OCI-LY1 (cell line): Measurements from ENCODE around the gene UBAP1.

Source experiments
- H2AFZ ChIP-seq: fragments of 200-600 bp; sonication (generic), shearing (Covaris generic); 2 replicates; pipeline ENCODE4 v1.6.0; 2014; ENCODE audit warnings: antibody characterized with exemption, mild to moderate bottlenecking, low read length
- H3F3A ChIP-seq: fragments of 200-600 bp; sonication (generic), shearing (Covaris generic); 2 replicates; pipeline ENCODE4 v1.6.0; 2014; ENCODE audit warnings: mild to moderate bottlenecking, antibody characterized with exemption, low read length, moderate library complexity; ENCODE audit not compliant: insufficient read depth
- H3K27ac ChIP-seq: fragments of 200-600 bp; sonication (generic); 2 replicates; pipeline ENCODE4 v1.5.1; 2014; ENCODE audit warnings: low read length, mixed run types, mild to moderate bottlenecking, low read depth; ENCODE audit not compliant: poor library complexity, severe bottlenecking
- H3K27me3 ChIP-seq: fragments of 200-600 bp; sonication (generic); 2 replicates; pipeline ENCODE4 v1.6.0; 2014; ENCODE audit warnings: antibody characterized with exemption, mild to moderate bottlenecking, low read length, moderate library complexity; ENCODE audit not compliant: insufficient read depth
- H3K36me3 ChIP-seq: fragments of 200-600 bp; sonication (generic); 2 replicates; pipeline ENCODE4 v1.6.1; 2014; ENCODE audit warnings: mild to moderate bottlenecking, antibody characterized with exemption, low read length, moderate library complexity, mixed read lengths; ENCODE audit not compliant: insufficient read depth
- H3K4me1 ChIP-seq: fragments of 200-600 bp; sonication (generic); 2 replicates; pipeline ENCODE4 v1.5.1; 2014; ENCODE audit warnings: mild to moderate bottlenecking, low read length, moderate library complexity; ENCODE audit not compliant: insufficient read depth, severe bottlenecking
- H3K4me2 ChIP-seq: fragments of 200-600 bp; sonication (generic), shearing (Covaris generic); 2 replicates; pipeline ENCODE4 v1.6.1; 2014; ENCODE audit warnings: low read length
- H3K4me3 ChIP-seq: fragments of 200-600 bp; sonication (generic); 2 replicates; pipeline ENCODE4 v1.5.1; 2014; ENCODE audit warnings: low read length, low read depth, mild to moderate bottlenecking, mixed read lengths; ENCODE audit not compliant: poor library complexity, severe bottlenecking
- H3K79me2 ChIP-seq: fragments of 200-600 bp; shearing (Covaris generic); 2 replicates; pipeline ENCODE4 v1.6.1; 2016; ENCODE audit warnings: mixed run types, low read length, mixed read lengths; ENCODE audit not compliant: insufficient read depth
- H3K9ac ChIP-seq: fragments of 200-600 bp; sonication (generic), shearing (Covaris generic); 2 replicates; pipeline ENCODE4 v1.6.1; 2014; ENCODE audit warnings: mild to moderate bottlenecking, low read length, mixed read lengths
- H3K9me2 ChIP-seq: fragments of 200-600 bp; sonication (generic), shearing (Covaris generic); 2 replicates; pipeline ENCODE4 v1.6.1; 2014; ENCODE audit warnings: low read depth, mild to moderate bottlenecking, low read length, mixed read lengths
- H3K9me3 ChIP-seq: fragments of 200-600 bp; shearing (Covaris generic); 2 replicates; pipeline ENCODE4 v1.6.1; 2014; ENCODE audit warnings: low read length, mixed read lengths
- H4K20me1 ChIP-seq: fragments of 200-600 bp; sonication (generic), shearing (Covaris generic); 2 replicates; pipeline ENCODE4 v1.6.0; 2016; ENCODE audit warnings: mild to moderate bottlenecking, low read length; ENCODE audit not compliant: insufficient read depth
- EZH2 ChIP-seq: fragments of 200-600 bp; sonication (generic), shearing (Covaris generic); IDR thresholded peaks from 2 replicates; pipeline ENCODE4 v1.8.0; 2017; ENCODE audit warnings: borderline replicate concordance, mixed run types, mild to moderate bottlenecking, antibody characterized with exemption, low read length, moderate library complexity, mixed read lengths
- TF ChIP-seq, protein P1 (sequence below): fragments of 200-600 bp; sonication (generic), shearing (Covaris generic); IDR thresholded peaks from 2 replicates; pipeline ENCODE4 v1.5.1; 2017; ENCODE audit warnings: mild to moderate bottlenecking, antibody characterized with exemption, low read length, moderate library complexity, mixed read lengths

The UBAP1 gene

DNA sequence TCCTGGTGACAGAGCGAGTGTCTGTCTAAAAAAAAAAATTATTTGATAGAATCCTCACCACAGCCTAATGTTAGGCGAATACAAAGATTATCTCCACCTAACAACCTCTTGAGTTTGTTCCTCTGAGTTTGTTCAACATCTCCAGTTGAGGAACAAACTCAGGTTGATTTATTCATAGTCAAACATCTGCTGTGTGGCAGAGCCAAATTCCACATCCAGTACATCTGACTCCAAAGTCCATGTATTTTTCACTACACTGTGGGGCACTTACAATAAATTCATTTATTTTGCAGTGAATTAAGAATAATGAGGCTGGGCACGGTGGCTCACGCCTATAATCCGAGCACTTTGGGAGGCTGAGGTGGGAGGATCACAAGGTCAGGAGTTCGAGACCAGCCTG, 97.0 kb downstream of the UBAP1 start:
- no peak for TF ChIP-seq EZH2
- TF ChIP-seq, protein P1, sequence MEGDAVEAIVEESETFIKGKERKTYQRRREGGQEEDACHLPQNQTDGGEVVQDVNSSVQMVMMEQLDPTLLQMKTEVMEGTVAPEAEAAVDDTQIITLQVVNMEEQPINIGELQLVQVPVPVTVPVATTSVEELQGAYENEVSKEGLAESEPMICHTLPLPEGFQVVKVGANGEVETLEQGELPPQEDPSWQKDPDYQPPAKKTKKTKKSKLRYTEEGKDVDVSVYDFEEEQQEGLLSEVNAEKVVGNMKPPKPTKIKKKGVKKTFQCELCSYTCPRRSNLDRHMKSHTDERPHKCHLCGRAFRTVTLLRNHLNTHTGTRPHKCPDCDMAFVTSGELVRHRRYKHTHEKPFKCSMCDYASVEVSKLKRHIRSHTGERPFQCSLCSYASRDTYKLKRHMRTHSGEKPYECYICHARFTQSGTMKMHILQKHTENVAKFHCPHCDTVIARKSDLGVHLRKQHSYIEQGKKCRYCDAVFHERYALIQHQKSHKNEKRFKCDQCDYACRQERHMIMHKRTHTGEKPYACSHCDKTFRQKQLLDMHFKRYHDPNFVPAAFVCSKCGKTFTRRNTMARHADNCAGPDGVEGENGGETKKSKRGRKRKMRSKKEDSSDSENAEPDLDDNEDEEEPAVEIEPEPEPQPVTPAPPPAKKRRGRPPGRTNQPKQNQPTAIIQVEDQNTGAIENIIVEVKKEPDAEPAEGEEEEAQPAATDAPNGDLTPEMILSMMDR: no peak

DNA sequence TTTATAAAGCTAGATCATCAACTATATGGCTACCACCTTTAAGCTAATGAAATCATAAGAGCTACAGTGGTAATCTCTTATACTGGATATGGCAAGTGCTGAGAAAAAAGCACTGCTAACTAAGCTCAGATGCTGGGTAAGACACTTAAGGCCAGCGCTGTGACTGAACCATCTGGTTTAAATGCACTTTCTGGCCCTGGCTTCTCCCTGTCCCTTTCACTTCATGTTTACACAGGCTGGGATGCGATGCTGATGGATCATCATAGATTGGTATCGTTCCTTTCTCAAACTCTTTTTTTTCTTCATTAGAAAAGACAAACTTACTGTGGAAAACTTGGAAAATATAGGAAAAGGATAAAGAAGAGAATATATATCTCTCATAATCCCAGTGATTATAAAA, 97.9 kb downstream of the UBAP1 start:
- no peaks in the 10 kb centered on the region for H4K20me1 ChIP-seq
- H3K27me3 ChIP-seq: no peaks in the 10 kb centered on the region
- no peak overlapping the region for H3K27ac ChIP-seq
- no peak overlapping the region for H3K9ac ChIP-seq
- H2AFZ ChIP-seq: no peak overlapping the region
- no peaks in the 10 kb centered on the region for H3K9me3 ChIP-seq
- TF ChIP-seq, protein P1: no peak
- no peak for TF ChIP-seq EZH2
- no peak overlapping the region for H3K4me3 ChIP-seq
- no peaks in the 10 kb centered on the region for H3K4me1 ChIP-seq
- H3K9me2 ChIP-seq: no peaks in the 10 kb centered on the region
- no peaks in the 10 kb centered on the region for H3K79me2 ChIP-seq
- H3K36me3 ChIP-seq: peaks cover 9% of the 10 kb centered on the region; the same call in 1 of the 2 replicates
- no peaks in the 10 kb centered on the region for H3F3A ChIP-seq
- H3K4me2 ChIP-seq: no peak overlapping the region

More for the DNA sequence above, 97.0 kb downstream of the UBAP1 start:
- H3K9me2 ChIP-seq: no peaks in the 10 kb centered on the region
- H3K27me3 ChIP-seq: no peaks in the 10 kb centered on the region
- no peaks in the 10 kb centered on the region for H4K20me1 ChIP-seq
- no peaks in the 10 kb centered on the region for H3F3A ChIP-seq
- H3K4me1 ChIP-seq: no peaks in the 10 kb centered on the region
- no peak overlapping the region for H3K4me2 ChIP-seq
- H2AFZ ChIP-seq: no peak overlapping the region
- no peak overlapping the region for H3K4me3 ChIP-seq
- no peak overlapping the region for H3K9ac ChIP-seq
- H3K79me2 ChIP-seq: no peaks in the 10 kb centered on the region
- no peaks in the 10 kb centered on the region for H3K9me3 ChIP-seq
- H3K27ac ChIP-seq: no peak overlapping the region
- H3K36me3 ChIP-seq: peaks cover 13% of the 10 kb centered on the region; the same call in 1 of the 2 replicates

DNA sequence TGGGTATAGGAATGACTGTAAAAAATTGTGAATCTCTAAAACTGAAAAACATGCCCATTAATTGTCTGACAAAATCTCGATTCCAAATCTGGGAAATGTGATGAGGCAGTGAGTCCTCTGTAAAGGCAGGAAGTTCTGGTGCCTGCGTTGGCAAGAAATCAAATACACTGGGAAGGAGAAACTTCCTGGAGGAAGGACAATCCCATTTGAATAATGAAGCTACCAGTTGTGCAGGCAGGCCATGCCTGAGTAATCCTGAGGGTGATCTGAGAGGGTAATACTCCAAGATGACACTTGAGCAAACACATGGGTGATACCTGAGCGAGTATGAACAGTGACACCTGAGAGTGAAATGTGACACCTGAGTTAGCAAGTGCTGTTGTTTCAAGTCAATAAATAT, 100.6 kb downstream of the UBAP1 start:
- no peaks in the 10 kb centered on the region for H3K4me1 ChIP-seq
- no peaks in the 10 kb centered on the region for H3K9me3 ChIP-seq
- TF ChIP-seq, protein P1: no peak
- no peak for TF ChIP-seq EZH2
- peaks cover 19% of the 10 kb centered on the region; the same call in 1 of the 2 replicates for H3K36me3 ChIP-seq
- H3K79me2 ChIP-seq: no peaks in the 10 kb centered on the region
- no peak overlapping the region for H3K9ac ChIP-seq
- no peaks in the 10 kb centered on the region for H3K27me3 ChIP-seq
- H3K4me3 ChIP-seq: no peak overlapping the region
- H3K9me2 ChIP-seq: no peaks in the 10 kb centered on the region
- H3K4me2 ChIP-seq: no peak overlapping the region
- H2AFZ ChIP-seq: no peak overlapping the region
- no peaks in the 10 kb centered on the region for H3F3A ChIP-seq
- no peaks in the 10 kb centered on the region for H4K20me1 ChIP-seq
- H3K27ac ChIP-seq: no peak overlapping the region
